ENCODE data around the gene XXYLT1. TPM values are rescaled to one million over a fixed set of nuclear protein-coding genes. Genes with fewer than 3 reads are reported as not detected.

The XXYLT1 gene
- total RNA-seq, 2 experiments from 2014 or later = 3.1 to 3.7 TPM

- intact Hi-C loops (cut with DNase I, micrococcal nuclease) = no loop called here
- Mint-ChIP-seq H3K36me3 (ENCODE audit: low read depth) (peaks cover 84% of the 10 kb centered on the region), H3K4me3 (no peak overlapping the region), H3K9me3 (no peaks in the 10 kb centered on the region), H3K27me3 (no peaks in the 10 kb centered on the region), H3K4me1 (ENCODE audit: low read depth) (peaks cover 5% of the 10 kb centered on the region), H3K27ac (peak overlapping the region; percentile 74)
- no peak for TF ChIP-seq CTCF (IDR thresholded peaks at IDR 0.05)
- CTCF ChIA-PET = no interaction called here
- DNase-seq = no peak
- Histone ChIP-seq H3K4me1 (ENCODE audit: insufficient read depth, low read length) (no peaks in the 10 kb centered on the region), H3K9me3 (ENCODE audit: control insufficient read depth in 1 of 2, insufficient read depth in 1 of 2, low read length in 2 of 2) (no peaks in the 10 kb centered on the region), H3K36me3 (ENCODE audit: insufficient read depth, low read length) (peaks cover 72% of the 10 kb centered on the region), H3K4me3 (ENCODE audit: low read length) (no peak overlapping the region), H3K27me3 (ENCODE audit: control insufficient read depth in 1 of 2, insufficient read depth in 2 of 2, low read length in 2 of 2) (no peaks in the 10 kb centered on the region), H3K27ac (ENCODE audit: low read depth in 1 of 2, low read length in 2 of 2) (no peak overlapping the region)
- POLR2A ChIA-PET = no interaction called here
- no peak for ATAC-seq (ENCODE audit: poor library complexity)
Measured at GRCh38 chr3:195286115-195286872, 15.3 kb upstream of the XXYLT1 start.

GRCh38 chr3:195285372-195285771 is 14.4 kb upstream of the XXYLT1 start:
- ChIA-PET CTCF (no interaction called here), POLR2A (interaction anchor here (0.7 kb wide), 1 partner anchor 12 kb away, joined by 5 read pairs; no protein-coding TSS in a partner anchor)

GRCh38 chr3:195284842-195285241 is 13.9 kb upstream of the XXYLT1 start:
- H3K27me3 ChIP-seq (ENCODE audit: control insufficient read depth in 1 of 2, insufficient read depth in 2 of 2, low read length in 2 of 2) = no peaks in the 10 kb centered on the region
- no peaks in the 10 kb centered on the region for H3K4me1 ChIP-seq (ENCODE audit: insufficient read depth, low read length)
- DNase-seq (no peak), ATAC-seq (ENCODE audit: poor library complexity) (no peak)
- no peak overlapping the region for H3K27ac ChIP-seq (ENCODE audit: low read depth in 1 of 2, low read length in 2 of 2)
- H3K9me3 Mint-ChIP-seq = no peaks in the 10 kb centered on the region
- no peak for TF ChIP-seq CTCF (IDR thresholded peaks at IDR 0.05)
- no peak overlapping the region for H3K4me3 ChIP-seq (ENCODE audit: low read length)
- H3K9me3 ChIP-seq (ENCODE audit: control insufficient read depth in 1 of 2, insufficient read depth in 1 of 2, low read length in 2 of 2) = no peaks in the 10 kb centered on the region
- no peak overlapping the region for H3K27ac Mint-ChIP-seq
- peaks cover 61% of the 10 kb centered on the region for H3K36me3 ChIP-seq (ENCODE audit: insufficient read depth, low read length)
- H3K36me3 Mint-ChIP-seq (ENCODE audit: low read depth) = peaks cover 79% of the 10 kb centered on the region
- POLR2A ChIA-PET = interaction anchor here (0.7 kb wide), 1 partner anchor 12 kb away, joined by 5 read pairs; no protein-coding TSS in a partner anchor
- intact Hi-C loops (cut with DNase I, micrococcal nuclease) = no loop called here
- H3K4me3 Mint-ChIP-seq = no peak overlapping the region
- CTCF ChIA-PET = no interaction called here
- peaks cover 5% of the 10 kb centered on the region for H3K4me1 Mint-ChIP-seq (ENCODE audit: low read depth)
- H3K27me3 Mint-ChIP-seq = no peaks in the 10 kb centered on the region

More at GRCh38 chr3:195285372-195285771, 14.4 kb upstream of the XXYLT1 start:
- H3K36me3 Mint-ChIP-seq (ENCODE audit: low read depth) = peaks cover 84% of the 10 kb centered on the region
- Histone ChIP-seq H3K36me3 (ENCODE audit: insufficient read depth, low read length) (peaks cover 66% of the 10 kb centered on the region), H3K27ac (ENCODE audit: low read depth in 1 of 2, low read length in 2 of 2) (no peak overlapping the region), H3K9me3 (ENCODE audit: control insufficient read depth in 1 of 2, insufficient read depth in 1 of 2, low read length in 2 of 2) (no peaks in the 10 kb centered on the region), H3K4me1 (ENCODE audit: insufficient read depth, low read length) (no peaks in the 10 kb centered on the region), H3K4me3 (ENCODE audit: low read length) (no peak overlapping the region), H3K27me3 (ENCODE audit: control insufficient read depth in 1 of 2, insufficient read depth in 2 of 2, low read length in 2 of 2) (no peaks in the 10 kb centered on the region)
- no peaks in the 10 kb centered on the region for H3K27me3 Mint-ChIP-seq
- DNase-seq (no peak), ATAC-seq (ENCODE audit: poor library complexity) (no peak)
- peaks cover 5% of the 10 kb centered on the region for H3K4me1 Mint-ChIP-seq (ENCODE audit: low read depth)
- intact Hi-C loops (cut with DNase I, micrococcal nuclease) = no loop called here
- TF ChIP-seq CTCF (IDR thresholded peaks at IDR 0.05) = no peak
- no peaks in the 10 kb centered on the region for H3K9me3 Mint-ChIP-seq
- no peak overlapping the region for H3K4me3 Mint-ChIP-seq
- no peak overlapping the region for H3K27ac Mint-ChIP-seq
